ENCODE results near the gene ZNF594. TPM values are rescaled to one million over a fixed set of nuclear protein-coding genes. Genes with fewer than 3 reads are reported as not detected.
"Not testable (repeated sequence)": the region's sequence is repeated elsewhere in the genome, so short reads cannot be mapped to it uniquely, and the experiment has no call there.

Gene ZNF594
- polyA plus RNA-seq, 3 donors from 2014 or later: 0.54 to 2.1 TPM; not detected in 1

DNA sequence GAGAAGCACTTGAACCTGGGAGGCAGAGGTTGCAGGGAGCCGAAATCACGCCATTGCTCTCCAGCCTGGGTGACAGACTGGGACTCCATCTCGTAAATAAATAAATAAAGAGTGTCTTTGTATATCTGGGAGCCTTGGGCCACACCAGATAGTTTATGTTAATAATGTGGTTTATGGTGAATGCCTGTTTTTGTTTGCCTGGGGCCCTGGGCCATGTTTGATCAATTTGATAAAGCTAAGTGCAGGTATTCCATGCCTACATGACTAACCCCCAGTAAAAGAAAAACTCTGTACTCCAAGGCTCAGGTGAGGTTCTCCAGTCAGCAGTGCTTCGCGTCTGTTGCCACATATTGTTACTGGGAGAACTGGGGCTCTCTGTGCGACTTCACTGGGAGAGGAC is 27.9 kb upstream of the ZNF594 start:
- H3K36me3 Mint-ChIP-seq: peaks cover 7 to 13% (median 9%) of the 10 kb centered on the region in 3 donors
- peaks cover 46 to 55% of the 10 kb centered on the region in 2 donors for H3K4me1 Mint-ChIP-seq
- peaks cover 2 to 8% (median 7%) of the 10 kb centered on the region in 3 donors for H3K27me3 Mint-ChIP-seq (ENCODE audit: low read depth in 3 of 3)
- peak overlapping the region; percentile 77 to 98 (median 94) for H3K27ac Mint-ChIP-seq
- no peak for DNase-seq
- no peaks in the 10 kb centered on the region for H3K9me3 Mint-ChIP-seq
- H3K4me3 Mint-ChIP-seq: peak overlapping the region in 3 of 5 donors; percentile 43 to 61 (median 58)

GRCh38 chr17:5217562-5217961 is 25.9 kb upstream of the ZNF594 start:
- not testable (repeated sequence) for H3K9me3 Mint-ChIP-seq; H3K27me3 Mint-ChIP-seq (ENCODE audit: low read depth in 3 of 3); H3K27ac Mint-ChIP-seq; DNase-seq; H3K4me3 Mint-ChIP-seq
- Mint-ChIP-seq H3K4me1 (peaks cover 29 to 37% of the 10 kb centered on the region in 2 donors), H3K36me3 (peaks cover 11 to 17% (median 13%) of the 10 kb centered on the region in 3 donors)

- DNase-seq: no peak
- Mint-ChIP-seq H3K4me1 (peaks cover 14 to 33% of the 10 kb centered on the region in 2 donors), H3K27me3 (ENCODE audit: low read depth in 3 of 3) (peaks cover 0 to 1% (median 0%) of the 10 kb centered on the region in 3 donors), H3K36me3 (peaks cover 10 to 35% (median 14%) of the 10 kb centered on the region in 3 donors), H3K27ac (peak overlapping the region in 3 of 6 donors; percentile 24 to 89 (median 68)), H3K4me3 (no peak overlapping the region), H3K9me3 (peaks cover 0 to 2% (median 0%) of the 10 kb centered on the region in 6 donors)
Measured at GRCh38 chr17:5211458-5211857, 19.8 kb upstream of the ZNF594 start.

DNA sequence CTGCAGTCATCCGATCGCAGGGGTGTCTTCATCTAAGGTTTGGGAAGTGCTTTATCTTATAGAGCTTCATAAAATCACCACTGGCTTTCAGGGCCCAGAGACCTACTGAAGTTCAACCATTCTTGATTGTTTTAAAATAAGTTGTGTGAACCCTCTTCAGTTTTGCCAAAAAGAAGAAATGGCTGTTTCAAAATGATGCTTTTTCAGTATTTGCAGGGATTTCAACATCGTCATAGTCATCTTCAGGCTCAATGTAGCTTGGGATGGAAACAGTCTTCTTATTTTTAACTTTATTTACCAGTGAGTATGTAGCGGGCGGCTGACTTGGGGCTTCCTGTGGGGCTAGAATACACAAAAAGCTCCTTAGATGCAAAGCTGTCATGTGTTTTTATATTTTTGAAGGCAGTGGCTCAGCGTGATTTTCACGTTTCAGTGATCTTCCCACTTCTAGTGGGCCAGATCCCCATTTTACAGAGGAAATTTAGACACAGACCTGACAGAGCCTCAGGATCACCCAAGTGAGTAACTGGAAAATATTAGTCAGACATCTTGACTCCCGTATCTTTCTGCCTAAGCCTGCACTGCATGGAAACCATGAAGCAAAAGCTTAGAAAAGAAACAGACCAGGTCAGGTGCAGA is 19.1 kb upstream of the ZNF594 start:
- H3K36me3 Mint-ChIP-seq: peaks cover 10 to 35% (median 14%) of the 10 kb centered on the region in 3 donors
- peak overlapping the region in 2 of 5 donors; percentile 33 to 34 for H3K4me3 Mint-ChIP-seq
- H3K27me3 Mint-ChIP-seq (ENCODE audit: low read depth in 3 of 3): peaks cover 0 to 1% (median 0%) of the 10 kb centered on the region in 3 donors
- peaks cover 0 to 2% (median 0%) of the 10 kb centered on the region in 6 donors for H3K9me3 Mint-ChIP-seq
- H3K27ac Mint-ChIP-seq: peak overlapping the region; percentile 43 to 92 (median 84)
- peaks cover 14 to 33% of the 10 kb centered on the region in 2 donors for H3K4me1 Mint-ChIP-seq
- no peak for DNase-seq

DNA sequence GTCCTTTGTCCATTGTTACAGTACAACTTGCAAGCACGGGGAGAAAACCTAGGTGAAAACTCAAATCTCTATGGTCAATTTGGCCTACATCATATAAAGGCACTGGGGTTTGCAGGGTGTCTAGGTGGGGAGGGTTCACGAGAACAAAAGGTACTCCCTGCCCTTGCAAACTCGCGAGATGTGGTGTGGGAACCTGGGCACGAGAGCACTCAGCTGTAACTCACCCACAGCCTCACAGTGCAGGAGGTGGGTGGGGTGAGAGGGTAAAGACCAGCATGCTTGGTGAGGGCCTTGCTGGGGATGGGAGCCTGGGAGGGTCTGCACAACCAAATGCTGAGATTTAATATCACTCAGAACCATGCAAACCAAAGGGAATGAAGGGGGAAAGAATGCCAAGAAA is 18.4 kb upstream of the ZNF594 start:
- no peak for DNase-seq
- Mint-ChIP-seq H3K4me1 (peaks cover 14 to 33% of the 10 kb centered on the region in 2 donors), H3K4me3 (peak overlapping the region in 2 of 5 donors; percentile 7 to 33), H3K27me3 (ENCODE audit: low read depth in 3 of 3) (peaks cover 0 to 1% (median 0%) of the 10 kb centered on the region in 3 donors), H3K36me3 (peaks cover 10 to 31% (median 14%) of the 10 kb centered on the region in 3 donors), H3K27ac (peak overlapping the region; percentile 62 to 92 (median 72)), H3K9me3 (peaks cover 0 to 2% (median 0%) of the 10 kb centered on the region in 6 donors)

DNA sequence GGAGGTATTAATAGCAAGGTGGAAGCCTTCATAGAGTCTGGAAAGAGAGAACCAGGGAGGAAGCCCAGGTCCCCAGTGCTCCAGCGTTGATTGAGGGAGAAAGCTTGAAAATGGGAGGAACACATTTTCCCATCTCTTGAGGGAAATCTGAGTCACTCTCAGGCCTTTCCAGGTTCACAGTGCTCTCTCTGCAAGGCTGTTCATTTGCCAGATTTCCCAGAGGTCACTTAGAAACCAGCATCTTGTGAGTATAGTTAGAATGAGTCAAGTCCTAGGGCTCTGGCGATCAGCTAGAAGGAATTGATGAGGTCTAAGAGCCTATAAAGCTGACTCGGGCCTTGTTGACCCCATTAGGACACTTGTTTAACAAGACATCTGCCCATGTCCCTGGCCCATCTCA is 17.7 kb upstream of the ZNF594 start:
- peak overlapping the region in 3 of 6 donors; percentile 69 to 92 (median 71) for H3K27ac Mint-ChIP-seq
- no peaks in the 10 kb centered on the region for H3K27me3 Mint-ChIP-seq (ENCODE audit: low read depth in 3 of 3)
- peaks cover 0 to 2% (median 0%) of the 10 kb centered on the region in 6 donors for H3K9me3 Mint-ChIP-seq
- no peak for DNase-seq
- H3K4me3 Mint-ChIP-seq: no peak overlapping the region
- H3K4me1 Mint-ChIP-seq: peaks cover 14 to 31% of the 10 kb centered on the region in 2 donors
- H3K36me3 Mint-ChIP-seq: peaks cover 5 to 27% (median 10%) of the 10 kb centered on the region in 3 donors

DNA sequence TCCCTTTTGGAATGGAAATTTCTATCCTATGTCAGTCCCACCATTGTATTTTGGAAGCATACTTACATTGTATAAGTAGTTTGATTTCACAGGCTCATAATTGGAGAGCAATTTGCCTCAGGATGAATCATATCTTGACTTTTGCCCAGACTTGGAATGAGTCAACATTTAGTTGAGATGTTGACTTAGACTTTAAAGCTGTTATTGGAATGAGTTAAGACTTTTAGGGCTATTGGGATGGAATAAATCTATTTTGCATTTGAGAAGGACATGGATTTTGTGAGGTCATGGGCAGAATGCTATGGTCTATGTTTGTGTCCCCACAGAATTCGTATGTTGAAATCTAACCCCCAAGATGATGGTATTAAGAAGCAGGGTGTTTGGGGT is 12.2 kb upstream of the ZNF594 start:
- Mint-ChIP-seq H3K9me3 (peaks cover 0 to 2% (median 0%) of the 10 kb centered on the region in 6 donors), H3K27ac (peak overlapping the region in 3 of 6 donors; percentile 45 to 58 (median 46)), H3K4me1 (peaks cover 6 to 19% of the 10 kb centered on the region in 2 donors), H3K36me3 (peaks cover 0 to 17% (median 12%) of the 10 kb centered on the region in 3 donors), H3K27me3 (ENCODE audit: low read depth in 3 of 3) (no peaks in the 10 kb centered on the region), H3K4me3 (no peak overlapping the region)
- DNase-seq: no peak

DNA sequence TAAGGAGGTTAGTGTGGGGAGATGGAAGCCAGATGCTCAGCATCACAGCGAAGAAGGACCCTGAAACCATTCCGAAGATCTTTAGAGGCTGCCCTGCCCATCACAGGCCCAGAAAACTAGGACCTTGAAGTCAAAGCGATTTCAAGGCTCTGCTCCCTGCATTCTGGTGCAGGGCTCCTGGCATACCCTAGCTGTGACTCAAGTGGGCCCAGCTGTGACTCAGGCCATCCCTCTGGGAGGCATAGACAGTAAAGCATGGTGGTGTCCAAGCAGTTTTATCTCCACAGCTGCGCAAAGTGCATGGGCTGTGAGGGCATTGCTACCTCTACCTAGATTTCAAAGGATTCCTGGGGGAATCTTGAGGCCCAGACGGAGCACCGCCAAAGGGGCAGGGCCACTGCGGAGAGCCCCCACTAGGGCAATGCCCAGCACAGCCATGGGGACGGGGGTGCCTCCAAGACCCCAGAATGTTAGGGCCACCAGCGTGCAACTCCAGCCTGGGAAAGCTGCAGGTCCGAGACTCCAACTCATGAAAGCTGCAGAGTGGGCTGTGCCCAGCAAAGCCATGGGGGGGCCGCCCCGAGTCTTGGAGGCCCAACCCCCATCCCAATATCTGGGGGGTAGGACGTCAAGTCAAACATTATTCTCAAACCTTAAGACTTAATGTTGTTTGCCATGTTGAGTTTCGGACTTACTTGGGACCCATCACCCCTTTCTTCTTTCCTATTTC is 11.7 kb upstream of the ZNF594 start:
- peak overlapping the region in 1 of 6 donors; percentile 45 for H3K27ac Mint-ChIP-seq
- no peaks in the 10 kb centered on the region for H3K27me3 Mint-ChIP-seq (ENCODE audit: low read depth in 3 of 3)
- no peak overlapping the region for H3K4me3 Mint-ChIP-seq
- no peak for DNase-seq
- H3K36me3 Mint-ChIP-seq: peaks cover 0 to 17% (median 9%) of the 10 kb centered on the region in 3 donors
- peaks cover 11 to 22% of the 10 kb centered on the region in 2 donors for H3K4me1 Mint-ChIP-seq
- peaks cover 0 to 2% (median 0%) of the 10 kb centered on the region in 6 donors for H3K9me3 Mint-ChIP-seq

- H3K4me3 Mint-ChIP-seq: no peak overlapping the region
- peaks cover 23 to 29% of the 10 kb centered on the region in 2 donors for H3K4me1 Mint-ChIP-seq
- peaks cover 0 to 17% (median 4%) of the 10 kb centered on the region in 3 donors for H3K36me3 Mint-ChIP-seq
- no peak overlapping the region for H3K27ac Mint-ChIP-seq
- no peaks in the 10 kb centered on the region for H3K9me3 Mint-ChIP-seq
- no peaks in the 10 kb centered on the region for H3K27me3 Mint-ChIP-seq (ENCODE audit: low read depth in 3 of 3)
- no peak for DNase-seq
Measured at GRCh38 chr17:5201011-5201410, 9.3 kb upstream of the ZNF594 start.

- H3K9me3 Mint-ChIP-seq: no peaks in the 10 kb centered on the region
- DNase-seq: no peak
- no peaks in the 10 kb centered on the region for H3K27me3 Mint-ChIP-seq (ENCODE audit: low read depth in 3 of 3)
- peaks cover 23 to 29% of the 10 kb centered on the region in 2 donors for H3K4me1 Mint-ChIP-seq
- H3K27ac Mint-ChIP-seq: no peak overlapping the region
- H3K36me3 Mint-ChIP-seq: peaks cover 0 to 17% (median 4%) of the 10 kb centered on the region in 3 donors
- H3K4me3 Mint-ChIP-seq: no peak overlapping the region
Measured at GRCh38 chr17:5200360-5200759, 8.7 kb upstream of the ZNF594 start.

- no peaks in the 10 kb centered on the region for H3K27me3 Mint-ChIP-seq (ENCODE audit: low read depth in 3 of 3)
- peak overlapping the region; percentile 66 to 83 (median 76) for H3K27ac Mint-ChIP-seq
- peaks cover 0 to 11% (median 4%) of the 10 kb centered on the region in 3 donors for H3K36me3 Mint-ChIP-seq
- peak in 1 of 3 donors; percentile 16 for DNase-seq
- peak overlapping the region; percentile 3 to 52 (median 41) for H3K4me3 Mint-ChIP-seq
- H3K4me1 Mint-ChIP-seq: peaks cover 16 to 23% of the 10 kb centered on the region in 2 donors
- no peaks in the 10 kb centered on the region for H3K9me3 Mint-ChIP-seq
Measured at GRCh38 chr17:5198472-5198871, 6.8 kb upstream of the ZNF594 start.

- Mint-ChIP-seq H3K4me1 (peaks cover 53% of the 10 kb centered on the region in 2 donors), H3K27ac (no peak overlapping the region), H3K9me3 (no peaks in the 10 kb centered on the region)
Measured at GRCh38 chr17:5194346-5194745, 2.7 kb upstream of the ZNF594 start.

DNA sequence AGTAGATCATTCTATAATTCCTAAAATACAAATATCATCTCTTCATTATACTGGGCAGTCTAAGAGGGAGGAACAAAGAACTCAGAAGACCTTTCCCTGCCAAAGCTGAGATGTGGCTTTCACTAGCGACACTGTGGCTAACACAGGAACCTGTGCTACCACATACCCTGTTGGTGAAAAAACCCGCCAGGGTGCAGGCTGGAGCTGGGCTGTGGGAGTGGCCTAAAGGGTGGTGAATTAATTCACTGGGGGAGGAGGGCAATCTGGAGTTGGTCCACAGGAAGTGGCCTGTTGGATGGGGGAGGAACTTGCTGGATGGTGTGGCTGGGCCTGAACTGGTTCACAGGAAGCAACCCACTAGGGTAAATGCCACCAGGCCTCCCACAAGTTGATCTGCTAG is 7.4 kb downstream of the ZNF594 start:
- Mint-ChIP-seq H3K27ac (peak overlapping the region; percentile 60 to 90 (median 84)), H3K4me1 (peaks cover 45 to 51% of the 10 kb centered on the region in 2 donors), H3K36me3 (peaks cover 41 to 56% (median 42%) of the 10 kb centered on the region in 3 donors), H3K4me3 (peak overlapping the region; percentile 31 to 73 (median 71)), H3K9me3 (peaks cover 43 to 82% (median 79%) of the 10 kb centered on the region in 6 donors), H3K27me3 (ENCODE audit: low read depth in 3 of 3) (peaks cover 14 to 21% (median 18%) of the 10 kb centered on the region in 3 donors)
- peak; percentile 87 to 92 (median 88) for DNase-seq

More at GRCh38 chr17:5194346-5194745, 2.7 kb upstream of the ZNF594 start:
- Mint-ChIP-seq H3K27me3 (ENCODE audit: low read depth in 3 of 3) (peaks cover 5 to 13% (median 8%) of the 10 kb centered on the region in 3 donors), H3K4me3 (no peak overlapping the region), H3K36me3 (peaks cover 0 to 5% (median 2%) of the 10 kb centered on the region in 3 donors)
- no peak for DNase-seq

Data from immature natural killer cell (primary cell).